ENCODE results near the gene DLGAP1.
"Not testable (repeated sequence)": the region's sequence is repeated elsewhere in the genome, so short reads cannot be mapped to it uniquely, and the experiment has no call there.

The DLGAP1 gene

GRCh38 chr18:3720818-3721545 lies 734.1 kb downstream of the DLGAP1 start:
- no peak for DNase-seq (ENCODE audit: low spot score)

GRCh38 chr18:3720159-3720558 lies 734.9 kb downstream of the DLGAP1 start:
- no peak for DNase-seq (ENCODE audit: low spot score)

- no peak for DNase-seq (ENCODE audit: low spot score)
These were observed 737.6 kb downstream of the DLGAP1 start for GRCh38 chr18:3717376-3718025.

- no peak for DNase-seq (ENCODE audit: low spot score)
These were observed 738.9 kb downstream of the DLGAP1 start for GRCh38 chr18:3716116-3716660.

GRCh38 chr18:3715231-3716080 lies 739.7 kb downstream of the DLGAP1 start:
- no peak for DNase-seq (ENCODE audit: low spot score)

GRCh38 chr18:3713708-3714107 lies 741.4 kb downstream of the DLGAP1 start:
- DNase-seq (ENCODE audit: low spot score) = no peak

- DNase-seq (ENCODE audit: low spot score) = no peak
These were observed 741.9 kb downstream of the DLGAP1 start for GRCh38 chr18:3713166-3713565.

GRCh38 chr18:3712491-3712890 lies 742.6 kb downstream of the DLGAP1 start:
- no peak for DNase-seq (ENCODE audit: low spot score)

- peak; percentile 55 for DNase-seq (ENCODE audit: low spot score)
These were observed 744.3 kb downstream of the DLGAP1 start for GRCh38 chr18:3710712-3711301.

- DNase-seq (ENCODE audit: low spot score) = no peak
These were observed 745.9 kb downstream of the DLGAP1 start for GRCh38 chr18:3709205-3709604.

- no peak for DNase-seq (ENCODE audit: low spot score)
These were observed 748.6 kb downstream of the DLGAP1 start for GRCh38 chr18:3706279-3707097.

GRCh38 chr18:3704556-3705344 lies 750.4 kb downstream of the DLGAP1 start:
- DNase-seq (ENCODE audit: low spot score) = no peak

GRCh38 chr18:3703732-3704176 lies 751.4 kb downstream of the DLGAP1 start:
- peak; percentile 55 for DNase-seq (ENCODE audit: low spot score)

- DNase-seq (ENCODE audit: low spot score) = not testable (repeated sequence)
These were observed 755.2 kb downstream of the DLGAP1 start for GRCh38 chr18:3699707-3700567.

GRCh38 chr18:3694030-3694778 lies 760.9 kb downstream of the DLGAP1 start:
- not testable (repeated sequence) for DNase-seq (ENCODE audit: low spot score)

GRCh38 chr18:3693410-3693809 lies 761.7 kb downstream of the DLGAP1 start:
- no peak for DNase-seq (ENCODE audit: low spot score)

- DNase-seq (ENCODE audit: low spot score) = no peak
These were observed 762.4 kb downstream of the DLGAP1 start for GRCh38 chr18:3692691-3693090.

- no peak for DNase-seq (ENCODE audit: low spot score)
These were observed 762.9 kb downstream of the DLGAP1 start for GRCh38 chr18:3692113-3692621.

Measured in globus pallidus (tissue), 1 donor.